DMS53 treated with DMSO at 0.1 percent for 48 hours (cell line): ENCODE results near the gene QPCTL.
"Not testable (repeated sequence)": the region's sequence is repeated elsewhere in the genome, so short reads cannot be mapped to it uniquely, and the experiment has no call there.

ENCODE experiments used
- DNase-seq: peaks from one replicate; lab custom pipeline; 2025; ENCODE audit not compliant: unreplicated experiment; lab: John Stamatoyannopoulos, UW

QPCTL gene

GRCh38 chr19:45716359-45717130 is 24.1 kb downstream of the QPCTL start:
- DNase-seq = peak; percentile 17

GRCh38 chr19:45717131-45717982 is 24.9 kb downstream of the QPCTL start:
- peak; percentile 98 for DNase-seq

- no peak for DNase-seq
Observed at GRCh38 chr19:45717983-45718650, 25.7 kb downstream of the QPCTL start.

- not testable (repeated sequence) for DNase-seq
Observed at GRCh38 chr19:45720065-45720464, 27.6 kb downstream of the QPCTL start.

GRCh38 chr19:45728683-45729082 is 36.2 kb downstream of the QPCTL start:
- not testable (repeated sequence) for DNase-seq

GRCh38 chr19:45729800-45730290 is 37.4 kb downstream of the QPCTL start:
- DNase-seq = no peak

- DNase-seq = peak; percentile 97
Observed at GRCh38 chr19:45730368-45731288, 38.2 kb downstream of the QPCTL start, which contains the start of gene FBXO46. Gene FBXO46, minus strand, starts transcription at chr19:45730896. Its CDS starts 17,401 bp downstream, at chr19:45713495.

GRCh38 chr19:45733160-45733810 is 40.8 kb downstream of the QPCTL start, which contains the start of gene MEIOSIN:
Gene MEIOSIN, plus strand, starts transcription at chr19:45733439. Its CDS starts 1,938 bp downstream, at chr19:45735377.
- DNase-seq = no peak

- no peak for DNase-seq
Observed at GRCh38 chr19:45739498-45740439, 47.3 kb downstream of the QPCTL start.

- DNase-seq = no peak
Observed at GRCh38 chr19:45742969-45743368, 50.5 kb downstream of the QPCTL start.

GRCh38 chr19:45745606-45746005 is 53.1 kb downstream of the QPCTL start:
- DNase-seq = no peak

- DNase-seq = no peak
Observed at GRCh38 chr19:45746866-45747265, 54.4 kb downstream of the QPCTL start.

- no peak for DNase-seq
Observed at GRCh38 chr19:45747513-45747912, 55.0 kb downstream of the QPCTL start.

GRCh38 chr19:45751483-45751882 is 59.0 kb downstream of the QPCTL start:
- not testable (repeated sequence) for DNase-seq

- DNase-seq = no peak
Observed at GRCh38 chr19:45752639-45753038, 60.2 kb downstream of the QPCTL start.

GRCh38 chr19:45753548-45753947 is 61.1 kb downstream of the QPCTL start:
- no peak for DNase-seq
